Skeletal muscle satellite cell (primary cell): ENCODE data around the gene SRCAP.
A peak's percentile ranks its signal among the peaks of the same experiment; 100 is the strongest.

Source experiments
- H3K27me3 ChIP-seq: 2 replicates; pipeline ENCODE4 v1.7.0; 2013; ENCODE audit warnings: low read length; ENCODE audit not compliant: control insufficient read depth, insufficient read depth
- H3K36me3 ChIP-seq: 2 replicates; pipeline ENCODE4 v1.7.0; 2013; ENCODE audit warnings: mild to moderate bottlenecking, control low read depth, low read length; ENCODE audit not compliant: insufficient read depth
- H3K4me1 ChIP-seq: 2 replicates; pipeline ENCODE4 v1.7.0; 2013; ENCODE audit warnings: low read length; ENCODE audit not compliant: control insufficient read depth, insufficient read depth
- H3K4me2 ChIP-seq: 2 replicates; pipeline ENCODE4 v1.7.0; 2013; ENCODE audit warnings: mild to moderate bottlenecking, low read length
- H3K4me3 ChIP-seq: 2 replicates; pipeline ENCODE4 v1.7.0; 2013; ENCODE audit warnings: low read length
- H3K9ac ChIP-seq: 2 replicates; pipeline ENCODE4 v1.7.0; 2013; ENCODE audit warnings: mild to moderate bottlenecking, low read depth, low read length, moderate library complexity
- H3K9me3 ChIP-seq: replicated peaks from 2 replicates; pipeline ENCODE4 v1.7.0; 2013; ENCODE audit warnings: mild to moderate bottlenecking, control low read depth, low read length

SRCAP gene

GRCh38 chr16:30744183-30744582, 45.2 kb downstream of the SRCAP start:
- Histone ChIP-seq H3K9ac (no peak overlapping the region), H3K9me3 (no peaks in the 10 kb centered on the region), H3K4me2 (no peak overlapping the region), H3K36me3 (peaks cover 23% of the 10 kb centered on the region), H3K4me3 (no peak overlapping the region), H3K4me1 (peaks cover 39% of the 10 kb centered on the region), H3K27me3 (no peaks in the 10 kb centered on the region)

- H3K27me3 ChIP-seq = no peaks in the 10 kb centered on the region
- no peaks in the 10 kb centered on the region for H3K9me3 ChIP-seq
- H3K9ac ChIP-seq = no peak overlapping the region
- peaks cover 34% of the 10 kb centered on the region for H3K4me1 ChIP-seq
- peaks cover 19% of the 10 kb centered on the region for H3K36me3 ChIP-seq
- H3K4me3 ChIP-seq = no peak overlapping the region
- no peak overlapping the region for H3K4me2 ChIP-seq
Measured at GRCh38 chr16:30745082-30745481, 46.1 kb downstream of the SRCAP start.

GRCh38 chr16:30746638-30747175, 47.7 kb downstream of the SRCAP start:
- Histone ChIP-seq H3K4me2 (no peak overlapping the region), H3K9ac (no peak overlapping the region), H3K27me3 (no peaks in the 10 kb centered on the region), H3K36me3 (peaks cover 34% of the 10 kb centered on the region), H3K4me1 (peaks cover 18% of the 10 kb centered on the region), H3K9me3 (no peaks in the 10 kb centered on the region), H3K4me3 (no peak overlapping the region)

GRCh38 chr16:30747331-30747730, 48.4 kb downstream of the SRCAP start:
- peak overlapping the region; percentile 71 for H3K9ac ChIP-seq
- H3K36me3 ChIP-seq = peaks cover 30% of the 10 kb centered on the region

DNA sequence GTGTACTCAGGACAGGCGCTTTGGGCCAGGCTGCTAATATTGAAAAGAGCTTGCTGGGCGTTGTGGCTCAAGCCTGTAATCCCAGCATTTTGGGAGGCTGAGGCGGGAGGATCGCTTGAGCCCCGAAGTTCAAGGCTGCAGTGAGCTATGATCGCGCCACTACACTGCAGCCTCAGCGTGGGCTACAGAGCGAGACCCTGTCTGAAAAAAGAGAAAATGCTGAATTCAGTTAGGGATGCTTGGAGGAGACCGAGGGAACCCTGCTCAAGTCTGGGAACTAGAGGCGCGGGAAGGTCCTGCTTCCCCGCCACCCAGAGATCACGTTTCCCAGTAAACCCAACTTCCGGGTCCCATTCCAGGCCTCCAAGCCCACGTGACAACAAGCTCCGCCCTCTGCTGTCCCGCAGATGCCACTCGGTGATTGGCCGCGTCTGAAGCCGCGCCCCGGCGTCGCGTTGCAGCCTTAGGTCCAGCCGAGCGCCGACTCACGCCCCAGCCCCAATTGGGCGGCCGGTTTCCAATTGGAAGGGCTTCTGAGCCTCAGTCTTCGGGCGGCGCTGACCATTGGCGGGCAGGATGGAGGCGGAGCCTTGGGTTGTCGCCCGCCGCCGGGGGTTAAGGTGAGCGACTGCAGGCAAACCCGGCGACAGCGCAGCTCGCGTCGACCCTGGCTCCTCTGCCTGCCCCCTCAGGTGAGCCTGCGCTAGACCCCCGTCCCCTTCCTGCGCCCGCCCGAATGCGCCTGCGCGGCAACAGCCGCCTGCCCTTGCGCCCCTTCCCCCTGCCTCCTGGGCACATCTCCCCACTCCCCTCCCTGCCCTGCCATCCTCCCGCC, 49.0 kb downstream of the SRCAP start, which contains the start of gene PHKG2:
PHKG2 (plus strand) TSS at position 627 of the 835 bp plus-strand sequence. CDS start 396 bp downstream, outside the sequence.
- Histone ChIP-seq H3K4me2 (peak within 1 kb of the TSS; percentile 93), H3K4me1 (peaks cover 15% of the 10 kb centered on the region), H3K4me3 (peak within 1 kb of the TSS; percentile 89), H3K9me3 (no peaks in the 10 kb centered on the region), H3K9ac (peak within 1 kb of the TSS; percentile 72), H3K36me3 (peaks cover 34% of the 10 kb centered on the region), H3K27me3 (no peaks in the 10 kb centered on the region)

More at GRCh38 chr16:30747331-30747730, 48.4 kb downstream of the SRCAP start:
- Histone ChIP-seq H3K27me3 (no peaks in the 10 kb centered on the region), H3K4me1 (peaks cover 15% of the 10 kb centered on the region), H3K4me3 (peak overlapping the region; percentile 69), H3K9me3 (no peaks in the 10 kb centered on the region), H3K4me2 (peak overlapping the region; percentile 84)

GRCh38 chr16:30748634-30749445, 49.9 kb downstream of the SRCAP start:
- no peaks in the 10 kb centered on the region for H3K27me3 ChIP-seq
- peaks cover 15% of the 10 kb centered on the region for H3K4me1 ChIP-seq
- peak overlapping the region; percentile 93 for H3K4me2 ChIP-seq
- H3K9me3 ChIP-seq = no peaks in the 10 kb centered on the region
- H3K36me3 ChIP-seq = peaks cover 41% of the 10 kb centered on the region
- H3K4me3 ChIP-seq = peak overlapping the region; percentile 89
- H3K9ac ChIP-seq = peak overlapping the region; percentile 72

GRCh38 chr16:30750201-30750600, 51.2 kb downstream of the SRCAP start:
- H3K27me3 ChIP-seq = no peaks in the 10 kb centered on the region
- no peak overlapping the region for H3K9ac ChIP-seq
- peaks cover 41% of the 10 kb centered on the region for H3K36me3 ChIP-seq
- peaks cover 15% of the 10 kb centered on the region for H3K4me1 ChIP-seq
- H3K4me2 ChIP-seq = no peak overlapping the region
- H3K9me3 ChIP-seq = no peaks in the 10 kb centered on the region
- H3K4me3 ChIP-seq = no peak overlapping the region

DNA sequence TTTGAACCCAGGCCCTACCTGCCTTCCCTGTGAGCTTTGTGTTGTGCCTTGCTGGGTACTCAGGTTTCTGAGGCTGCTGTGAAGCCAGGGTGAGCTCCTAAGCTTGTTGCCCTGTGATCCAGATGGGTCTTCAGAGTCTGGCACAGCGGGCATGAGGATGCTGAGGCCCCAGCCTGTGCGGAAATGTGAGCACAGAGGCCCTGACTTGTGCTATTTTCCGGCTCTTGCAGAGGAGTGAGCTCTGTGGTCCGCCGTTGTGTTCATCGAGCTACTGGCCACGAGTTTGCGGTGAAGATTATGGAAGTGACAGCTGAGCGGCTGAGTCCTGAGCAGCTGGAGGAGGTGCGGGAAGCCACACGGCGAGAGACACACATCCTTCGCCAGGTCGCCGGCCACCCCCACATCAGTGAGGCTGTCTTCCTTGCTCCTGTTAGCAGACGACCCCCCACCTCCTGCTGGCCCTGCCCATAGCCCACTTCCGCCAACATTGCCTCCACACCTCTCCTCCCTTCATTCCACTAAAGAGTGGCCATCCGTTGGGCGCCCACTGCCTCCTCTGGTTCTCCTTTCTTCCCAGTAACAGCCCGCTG, 52.0 kb downstream of the SRCAP start:
- Histone ChIP-seq H3K36me3 (peaks cover 43% of the 10 kb centered on the region), H3K4me2 (no peak overlapping the region)

DNA sequence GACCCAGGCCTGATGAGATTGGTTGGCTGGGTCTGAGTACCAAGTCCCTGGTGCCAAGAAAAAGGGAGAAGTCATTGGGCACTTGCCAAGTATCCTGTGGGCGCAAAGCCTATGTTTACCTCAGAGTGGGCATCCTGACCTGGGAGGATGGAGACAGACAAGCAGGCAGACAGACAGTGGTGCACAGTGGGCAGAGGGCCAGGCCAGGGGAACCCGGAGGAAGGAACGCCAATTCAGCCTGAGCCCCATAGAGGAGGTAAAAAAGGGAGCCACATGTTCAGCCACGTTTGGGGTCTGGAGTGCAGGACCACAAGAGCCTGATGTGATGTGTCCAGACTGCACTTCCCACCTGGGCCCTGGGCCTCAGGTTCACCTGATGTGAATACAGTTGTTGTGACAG, 54.6 kb downstream of the SRCAP start:
- no peaks in the 10 kb centered on the region for H3K4me1 ChIP-seq
- H3K27me3 ChIP-seq = no peaks in the 10 kb centered on the region
- no peaks in the 10 kb centered on the region for H3K9me3 ChIP-seq
- H3K4me3 ChIP-seq = no peak overlapping the region
- H3K36me3 ChIP-seq = peaks cover 56% of the 10 kb centered on the region
- no peak overlapping the region for H3K4me2 ChIP-seq
- no peak overlapping the region for H3K9ac ChIP-seq

More for the DNA sequence above, 52.0 kb downstream of the SRCAP start:
- Histone ChIP-seq H3K27me3 (no peaks in the 10 kb centered on the region), H3K9ac (no peak overlapping the region), H3K9me3 (no peaks in the 10 kb centered on the region), H3K4me1 (peaks cover 15% of the 10 kb centered on the region), H3K4me3 (no peak overlapping the region)

GRCh38 chr16:30755955-30756780, 57.2 kb downstream of the SRCAP start:
- no peak overlapping the region for H3K9ac ChIP-seq
- H3K36me3 ChIP-seq = peaks cover 42% of the 10 kb centered on the region

More at GRCh38 chr16:30755955-30756780, 57.2 kb downstream of the SRCAP start:
- H3K4me1 ChIP-seq = peaks cover 6% of the 10 kb centered on the region
- H3K27me3 ChIP-seq = no peaks in the 10 kb centered on the region
- H3K4me2 ChIP-seq = no peak overlapping the region
- H3K4me3 ChIP-seq = no peak overlapping the region
- H3K9me3 ChIP-seq = no peaks in the 10 kb centered on the region
